HEK293T (cell line): ENCODE measurements around the gene KLHDC10.

Source experiments
- ARNT ChIP-seq: fragments of 450-650 bp; IDR thresholded peaks from 2 replicates; pipeline ENCODE4 v1.6.1; 2017; ENCODE audit warnings: mild to moderate bottlenecking
- ELF4 ChIP-seq: fragments of 450-650 bp; IDR thresholded peaks from 2 replicates; pipeline ENCODE4 v1.6.1; 2017; ENCODE audit warnings: antibody characterized with exemption
- FOXA1 ChIP-seq: fragments of 450-650 bp; IDR thresholded peaks from 2 replicates; pipeline ENCODE4 v1.6.1; 2016; ENCODE audit warnings: mild to moderate bottlenecking
- FOXK2 ChIP-seq: fragments of 450-650 bp; IDR thresholded peaks from 2 replicates; pipeline ENCODE4 v1.6.1; 2016; ENCODE audit warnings: mild to moderate bottlenecking
- FOXM1 ChIP-seq: fragments of 450-650 bp; IDR thresholded peaks from 2 replicates; pipeline ENCODE4 v1.6.1; 2017; ENCODE audit warnings: mild to moderate bottlenecking, borderline replicate concordance
- SP1 ChIP-seq: fragments of 450-650 bp; IDR thresholded peaks from 2 replicates; pipeline ENCODE4 v1.6.1; 2017

GRCh38 chr7:130181263-130181605 is 110.9 kb downstream of the KLHDC10 start:
- no peak for TF ChIP-seq SP1
- TF ChIP-seq ELF4: no peak
- TF ChIP-seq FOXK2: no peak
- no peak for TF ChIP-seq FOXA1
- no peak for TF ChIP-seq FOXM1
- TF ChIP-seq ARNT: no peak
